ENCODE data around the gene FGF18.
"Not testable (repeated sequence)": the region's sequence is repeated elsewhere in the genome, so short reads cannot be mapped to it uniquely, and the experiment has no call there.

Gene FGF18

GRCh38 chr5:171475596-171475995 lies 56.1 kb downstream of the FGF18 start:
- DNase-seq = no peak

- DNase-seq = no peak
Observed at GRCh38 chr5:171476701-171477100, 57.3 kb downstream of the FGF18 start.

- DNase-seq = no peak
Observed at GRCh38 chr5:171477101-171477500, 57.7 kb downstream of the FGF18 start.

- no peak for DNase-seq
Observed at GRCh38 chr5:171477666-171478065, 58.2 kb downstream of the FGF18 start.

- no peak for DNase-seq
Observed at GRCh38 chr5:171478946-171479775, 59.7 kb downstream of the FGF18 start.

- DNase-seq = no peak
Observed at GRCh38 chr5:171479776-171480125, 60.3 kb downstream of the FGF18 start.

GRCh38 chr5:171480239-171480638 lies 60.8 kb downstream of the FGF18 start:
- no peak for DNase-seq

- DNase-seq = no peak
Observed at GRCh38 chr5:171481571-171482433, 62.4 kb downstream of the FGF18 start.

GRCh38 chr5:171482434-171482730 lies 62.9 kb downstream of the FGF18 start:
- DNase-seq = no peak

GRCh38 chr5:171483551-171484135 lies 64.2 kb downstream of the FGF18 start:
- DNase-seq = no peak

GRCh38 chr5:171484460-171484899 lies 65.0 kb downstream of the FGF18 start:
- DNase-seq = no peak

GRCh38 chr5:171485668-171486067 lies 66.2 kb downstream of the FGF18 start:
- DNase-seq = no peak

- DNase-seq = no peak
Observed at GRCh38 chr5:171486613-171487012, 67.2 kb downstream of the FGF18 start.

GRCh38 chr5:171488876-171489275 lies 69.4 kb downstream of the FGF18 start:
- DNase-seq = no peak

GRCh38 chr5:171492781-171493180 lies 73.3 kb downstream of the FGF18 start:
- no peak for DNase-seq

GRCh38 chr5:171493646-171494393 lies 74.4 kb downstream of the FGF18 start:
- no peak for DNase-seq

GRCh38 chr5:171494452-171495121 lies 75.1 kb downstream of the FGF18 start:
- DNase-seq = no peak

- DNase-seq = no peak
Observed at GRCh38 chr5:171495122-171495700, 75.8 kb downstream of the FGF18 start.

GRCh38 chr5:171496456-171496855 lies 77.0 kb downstream of the FGF18 start:
- DNase-seq = no peak

- DNase-seq = not testable (repeated sequence)
Observed at GRCh38 chr5:171497494-171497893, 78.0 kb downstream of the FGF18 start.

- DNase-seq = no peak
Observed at GRCh38 chr5:171498166-171498565, 78.7 kb downstream of the FGF18 start.

- no peak for DNase-seq
Observed at GRCh38 chr5:171499611-171500010, 80.2 kb downstream of the FGF18 start.

All from NCI-H146 (cell line).